GM10266 (cell line): Measurements from ENCODE around the gene CNOT8.
"Not testable (repeated sequence)": the region's sequence is repeated elsewhere in the genome, so short reads cannot be mapped to it uniquely, and the experiment has no call there.

Experiments used
- DNase-seq: peaks from one replicate; pipeline ENCODE4 v3.0.0; 2012; ENCODE audit errors: extremely low spot score
- TF ChIP-seq, protein P1 (sequence below): IDR thresholded peaks from 2 replicates; pipeline ENCODE4 v1.5.1; 2012; ENCODE audit warnings: mild to moderate bottlenecking, low read depth; ENCODE audit not compliant: control insufficient read depth, insufficient read depth; ENCODE audit errors: missing control alignments

CNOT8 gene

DNA sequence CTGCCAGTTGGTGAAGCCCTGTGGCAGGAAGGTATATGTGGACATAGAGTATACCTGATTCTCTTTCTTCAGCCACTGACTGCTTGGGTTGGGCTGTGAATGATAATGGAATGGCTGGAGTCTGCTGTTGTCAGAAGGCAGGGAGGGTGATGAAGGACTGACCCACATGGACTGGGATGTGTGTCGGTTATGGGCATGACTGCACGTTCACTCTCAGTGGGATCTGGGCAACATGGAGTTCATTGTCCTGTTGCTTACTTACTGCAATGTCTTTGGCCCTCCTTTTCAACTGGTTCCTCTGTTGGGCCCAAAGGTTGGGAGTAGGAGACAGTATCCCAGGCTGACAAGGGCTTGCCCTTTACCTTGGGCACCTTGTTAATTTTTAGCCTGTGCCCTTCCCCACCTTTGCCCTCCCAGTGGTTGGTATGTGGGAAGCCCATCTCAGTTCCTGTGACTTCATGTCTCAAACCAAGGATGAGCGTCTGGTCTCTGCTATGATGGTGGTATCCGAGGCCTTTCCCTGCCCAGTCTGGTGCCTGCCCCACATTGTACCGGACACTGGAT, 42.7 kb upstream of the CNOT8 start:
- TF ChIP-seq, protein P1, sequence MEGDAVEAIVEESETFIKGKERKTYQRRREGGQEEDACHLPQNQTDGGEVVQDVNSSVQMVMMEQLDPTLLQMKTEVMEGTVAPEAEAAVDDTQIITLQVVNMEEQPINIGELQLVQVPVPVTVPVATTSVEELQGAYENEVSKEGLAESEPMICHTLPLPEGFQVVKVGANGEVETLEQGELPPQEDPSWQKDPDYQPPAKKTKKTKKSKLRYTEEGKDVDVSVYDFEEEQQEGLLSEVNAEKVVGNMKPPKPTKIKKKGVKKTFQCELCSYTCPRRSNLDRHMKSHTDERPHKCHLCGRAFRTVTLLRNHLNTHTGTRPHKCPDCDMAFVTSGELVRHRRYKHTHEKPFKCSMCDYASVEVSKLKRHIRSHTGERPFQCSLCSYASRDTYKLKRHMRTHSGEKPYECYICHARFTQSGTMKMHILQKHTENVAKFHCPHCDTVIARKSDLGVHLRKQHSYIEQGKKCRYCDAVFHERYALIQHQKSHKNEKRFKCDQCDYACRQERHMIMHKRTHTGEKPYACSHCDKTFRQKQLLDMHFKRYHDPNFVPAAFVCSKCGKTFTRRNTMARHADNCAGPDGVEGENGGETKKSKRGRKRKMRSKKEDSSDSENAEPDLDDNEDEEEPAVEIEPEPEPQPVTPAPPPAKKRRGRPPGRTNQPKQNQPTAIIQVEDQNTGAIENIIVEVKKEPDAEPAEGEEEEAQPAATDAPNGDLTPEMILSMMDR = no peak
- no peak for DNase-seq

DNA sequence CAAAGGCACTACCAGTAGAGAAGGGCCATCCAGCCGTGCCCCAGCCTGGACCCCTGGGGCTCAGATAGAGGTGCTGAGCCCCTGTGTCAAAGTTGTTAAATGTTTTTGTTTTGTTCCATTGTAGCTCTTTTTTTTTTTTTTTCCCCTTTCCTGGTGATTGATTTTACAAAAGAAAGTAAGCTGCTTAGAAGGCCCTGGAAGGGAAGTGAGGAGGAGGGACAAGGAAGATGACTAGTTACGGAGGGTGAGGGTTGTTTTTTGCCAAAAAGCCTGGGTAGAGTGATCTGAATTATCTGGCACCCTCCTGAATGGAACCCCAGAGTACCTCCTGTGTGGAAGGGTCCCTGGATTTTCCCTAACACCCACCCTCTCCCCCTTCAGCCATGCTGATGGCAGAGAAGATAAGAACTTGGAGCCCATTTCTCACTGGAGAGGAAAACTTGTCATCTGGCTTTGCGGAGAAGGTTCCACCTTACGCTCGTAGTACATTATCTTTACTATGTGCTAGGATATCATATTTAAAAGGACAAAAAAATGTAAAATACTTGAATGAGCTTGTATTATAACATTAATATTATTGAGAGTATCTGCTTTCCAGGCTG, 41.4 kb upstream of the CNOT8 start:
- no peak for DNase-seq
- TF ChIP-seq, protein P1 = no peak

DNA sequence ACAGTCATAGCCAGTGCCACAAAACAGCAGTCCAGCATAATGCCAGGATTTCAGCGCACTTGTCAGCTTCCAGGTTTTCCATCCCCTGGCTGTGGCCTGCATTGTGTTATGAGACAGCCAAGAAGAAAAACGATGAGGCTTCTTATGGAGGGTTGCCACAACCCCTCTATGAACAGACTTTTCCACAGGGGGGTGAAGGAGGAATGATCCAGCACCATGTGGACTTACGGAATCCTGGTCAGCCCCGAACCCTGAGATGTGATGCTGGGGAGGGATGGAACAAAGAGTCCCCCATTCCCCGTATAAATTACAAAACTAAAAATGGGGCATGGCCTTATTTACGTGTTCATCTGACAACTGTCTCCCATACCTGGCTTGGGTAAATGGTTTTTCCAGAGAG, 40.6 kb upstream of the CNOT8 start:
- no peak for DNase-seq
- TF ChIP-seq, protein P1 = no peak

DNA sequence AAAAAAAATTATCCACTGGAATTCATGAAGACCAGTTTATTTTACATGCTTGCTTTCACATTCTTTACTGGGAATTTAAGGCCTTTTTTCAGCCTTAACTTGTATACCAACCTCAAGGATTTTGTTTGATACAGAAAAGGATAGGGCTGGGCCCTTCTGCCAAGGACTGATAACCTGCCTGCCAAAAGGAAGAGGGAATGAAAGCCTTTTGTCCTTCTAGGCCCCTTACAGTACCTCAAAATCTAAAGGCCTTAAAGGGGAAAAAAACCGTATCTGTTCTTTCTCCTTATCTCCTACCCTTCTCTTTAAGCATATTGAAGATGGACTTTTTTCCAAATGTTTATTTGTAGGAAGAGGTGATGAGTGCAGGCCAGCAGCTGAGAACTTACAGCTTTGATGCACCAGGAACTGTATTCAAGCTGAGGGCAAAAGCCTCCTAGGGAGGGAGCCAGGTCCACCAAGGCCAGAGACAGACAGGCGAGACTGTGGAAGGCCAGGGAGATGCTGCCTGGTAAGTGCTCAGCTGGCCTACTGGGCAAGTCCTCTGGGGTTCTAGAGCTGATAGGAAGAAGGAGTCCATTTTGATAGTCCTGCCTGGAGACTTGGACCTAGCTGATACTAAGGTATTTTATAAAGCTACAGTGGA, 39.8 kb upstream of the CNOT8 start:
- TF ChIP-seq, protein P1 = no peak

DNA sequence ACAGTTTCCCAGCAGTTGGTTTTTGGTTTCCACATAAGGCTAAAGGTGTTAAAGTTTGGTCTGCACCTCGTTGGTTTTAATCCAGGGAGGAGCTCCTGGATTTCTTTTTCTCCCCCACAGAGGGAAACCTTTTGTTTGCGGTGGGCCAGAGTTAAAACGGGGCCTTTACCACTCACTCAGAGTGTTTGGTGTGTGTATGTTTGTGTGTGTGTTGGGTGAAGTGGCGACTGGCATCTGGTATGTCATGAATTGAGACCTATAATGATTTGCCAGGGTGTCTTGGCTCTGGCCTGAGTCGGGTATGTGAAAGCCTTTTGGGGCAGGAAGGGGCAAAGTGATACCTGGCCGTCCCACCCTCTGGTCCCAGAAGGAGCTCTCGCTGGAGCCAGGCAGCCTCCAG, 38.9 kb upstream of the CNOT8 start:
- TF ChIP-seq, protein P1 = no peak
- no peak for DNase-seq

More for the DNA sequence above, 39.8 kb upstream of the CNOT8 start:
- no peak for DNase-seq

DNA sequence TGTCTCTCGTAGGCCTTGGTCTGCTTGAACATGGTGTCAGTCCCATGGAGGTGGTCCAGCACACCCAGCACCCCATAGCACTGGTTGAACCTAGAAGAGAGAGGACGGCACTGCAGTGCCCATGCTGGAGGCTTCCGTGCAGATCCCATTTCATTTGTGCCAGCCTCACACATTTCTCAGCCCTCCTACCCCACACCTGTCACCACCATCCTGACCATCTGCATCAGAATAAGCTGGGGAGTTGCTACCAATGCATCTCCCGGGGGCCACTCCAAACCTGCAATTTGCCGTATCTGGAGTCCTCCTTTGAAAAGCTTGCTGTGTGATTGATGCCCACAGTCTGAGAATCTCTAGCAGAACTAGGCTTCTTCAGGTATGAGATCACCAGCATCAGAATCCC, 38.0 kb upstream of the CNOT8 start:
- no peak for DNase-seq
- TF ChIP-seq, protein P1 = no peak

DNA sequence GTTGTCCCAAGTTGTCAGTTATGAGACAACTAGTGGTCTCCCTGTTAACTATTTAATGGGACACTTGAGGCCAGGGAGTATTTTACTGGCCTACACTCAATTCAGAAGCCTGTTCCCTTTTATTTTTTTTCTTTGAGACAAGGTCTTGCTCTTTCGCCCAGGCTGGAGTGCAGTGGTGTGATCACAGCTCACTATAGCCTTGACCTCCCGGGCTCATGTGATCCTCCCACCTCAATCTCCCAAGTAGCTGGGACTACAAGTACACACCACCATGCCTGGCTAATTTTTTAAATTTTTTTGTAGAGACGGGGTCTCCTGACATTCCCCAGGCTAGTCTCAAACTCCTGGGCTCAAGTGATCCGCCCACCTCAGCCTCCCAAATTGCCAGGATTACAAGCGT, 35.5 kb upstream of the CNOT8 start:
- DNase-seq = not testable (repeated sequence)

DNA sequence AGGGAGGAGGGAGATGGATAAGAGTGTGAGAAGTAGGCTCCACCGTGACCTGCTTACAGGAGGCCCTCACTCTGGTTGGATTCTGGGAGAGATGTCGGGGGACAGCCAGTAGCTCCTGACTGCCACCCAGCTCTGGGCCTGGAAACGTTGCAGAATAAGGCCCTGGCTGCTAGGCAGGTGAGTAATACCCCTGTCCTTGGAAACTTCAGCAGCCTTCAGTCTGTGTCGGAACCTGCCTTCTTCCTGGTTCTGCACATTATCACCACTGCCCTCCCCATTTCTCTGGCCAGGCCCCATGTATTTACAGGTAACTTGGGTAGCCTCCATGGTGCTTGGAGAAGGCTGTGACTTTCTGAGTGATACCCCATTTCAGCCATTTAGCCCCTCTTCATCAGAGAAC, 34.8 kb upstream of the CNOT8 start:
- no peak for DNase-seq
- TF ChIP-seq, protein P1 = no peak
